Transverse colon (tissue), 4 donors: Measurements from ENCODE around the gene NDUFA9. TPM values are rescaled to one million over a fixed set of nuclear protein-coding genes. Genes with fewer than 3 reads are reported as not detected.

Experiments
- DNase-seq: peaks from one replicate; pipeline ENCODE4 v3.0.0-alpha.2; 2019
- H3K27ac ChIP-seq, 4 donors: fragments of 200-600 bp; sonication (generic); 2 replicates each; pipeline ENCODE4 v1.5.1; 2016 to 2018; ENCODE audit warnings: inconsistent platforms in 4 of 4
- H3K27me3 ChIP-seq: fragments of 200-600 bp; sonication (generic); 2 replicates; pipeline ENCODE4 v1.5.1; 2017; ENCODE audit warnings: inconsistent platforms
- H3K36me3 ChIP-seq, 4 donors: fragments of 200-600 bp; sonication (generic); 2 replicates each; pipeline ENCODE4 v1.5.1; 2017 to 2019; ENCODE audit warnings: inconsistent platforms in 4 of 4
- H3K4me1 ChIP-seq, 4 donors: fragments of 200-600 bp; sonication (generic); 2 replicates each; pipeline ENCODE4 v1.5.1; 2017 to 2020; ENCODE audit warnings: inconsistent platforms in 4 of 4
- H3K4me3 ChIP-seq, 4 donors: fragments of 200-600 bp; sonication (generic); 1 replicate in 1 of 4; 2 replicates in 3 of 4; pipeline versions ENCODE4 v1.5.1 to v1.6.1; 2017 to 2019; ENCODE audit warnings: inconsistent platforms in 4 of 4
- H3K9me3 ChIP-seq, 2 donors: fragments of 200-600 bp; sonication (generic); 2 replicates each; pipeline ENCODE4 v1.5.1; 2017 to 2019; ENCODE audit warnings: inconsistent platforms in 2 of 2
- EP300 ChIP-seq: sonication (generic); formaldehyde crosslinking; IDR thresholded peaks from one replicate; pipeline ENCODE4 v1.6.1; 2017; ENCODE audit warnings: antibody characterized with exemption, low read depth
- POLR2A ChIP-seq: fragments of 450-650 bp; IDR thresholded peaks from one replicate; pipeline ENCODE4 v1.6.1; 2016; ENCODE audit warnings: antibody characterized with exemption, mild to moderate bottlenecking, moderate library complexity
- POLR2AphosphoS5 ChIP-seq, 3 donors: sonication (generic); formaldehyde crosslinking; IDR thresholded peaks; one replicate each; pipeline ENCODE4 v1.6.1; 2016; ENCODE audit warnings: antibody characterized with exemption in 3 of 3
- WGBS, 2 donors: methylation state at CpG; one replicate each; pipeline ENCODE4 v1.1.5; 2018; ENCODE audit warnings: low coverage in 1 of 2; 5-methylcytosine and 5-hydroxymethylcytosine counted together
- in situ Hi-C, 4 donors: fragments of 200-750 bp; cut with MboI; loops; one replicate each; pipeline versions ENCODE4 v1.15.0 to v1.15.1; 2017; ENCODE audit warnings: low sequenced_read_pairs in 3 of 4, low pct_ligation_motif_present in 1 of 4, low pct_unique_long_range_greater_than_20kb in 1 of 4
- intact Hi-C: fragments of 100-400 bp; cut with DNase I; formaldehyde crosslinking; loops from one replicate; pipeline ENCODE4 v1.15.1; 2023; ENCODE audit warnings: low total_unique reads
- total RNA-seq, 4 donors: library from RNA; depleted of rRNA; stranded (reverse); fragments of >200 nt; gene quantifications; one replicate each; pipeline ENCODE4 v1.1.0, GENCODE V29; 2016
- TF ChIP-seq, protein P1 (sequence below), 5 experiments: fragments of 200-600 bp in 3 of 5; fragments of 450-650 bp in 2 of 5; sonication (generic) in 3 of 5; IDR thresholded peaks; 1 replicate in 2 of 5; 2 replicates in 3 of 5; pipeline ENCODE4 v1.5.1; 2016 to 2017; ENCODE audit warnings: antibody characterized with exemption in 5 of 5, inconsistent platforms in 3 of 5, mild to moderate bottlenecking in 2 of 5, moderate library complexity in 1 of 5

The NDUFA9 gene
- total RNA-seq, 4 donors from 2014 or later = 43.8 to 99.9 (median 61.2) TPM

DNA sequence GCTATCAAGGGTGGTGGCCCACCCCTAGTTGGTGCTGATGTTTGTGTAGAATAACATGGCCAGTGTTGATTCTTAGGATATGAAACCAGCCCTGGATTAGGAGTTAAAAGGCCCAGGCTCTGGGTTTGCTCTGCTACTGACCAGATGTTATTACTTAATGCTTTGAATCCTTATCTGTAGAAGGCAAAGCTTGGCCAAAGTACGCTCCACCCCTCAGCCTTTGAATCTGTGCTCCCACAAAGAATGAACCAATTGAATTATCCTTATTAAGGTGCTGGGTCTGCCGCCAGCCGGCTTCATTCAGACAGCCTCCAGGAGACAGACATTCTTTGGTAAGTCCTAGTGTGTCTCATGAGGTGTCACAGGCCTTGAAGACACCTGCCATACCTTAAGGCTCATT lies 41.9 kb upstream of the NDUFA9 start:
- no peak for DNase-seq
- H3K4me3 ChIP-seq = no peak overlapping the region
- no peak overlapping the region for H3K27ac ChIP-seq
- H3K9me3 ChIP-seq = no peaks in the 10 kb centered on the region
- intact Hi-C loops (no loop called here), in situ Hi-C loops (no loop called here)
- WGBS, 2 donors = 67% methylated on average over 3 of the region's 3 CpGs; no CpG with 5 or more reads in 1 of the 2 donors
- peaks cover 0 to 18% (median 2%) of the 10 kb centered on the region in 4 donors for H3K4me1 ChIP-seq
- H3K36me3 ChIP-seq = peaks cover 0 to 14% (median 6%) of the 10 kb centered on the region in 4 donors
- H3K27me3 ChIP-seq = peaks cover 2% of the 10 kb centered on the region
- no peak for TF ChIP-seq POLR2AphosphoS5 (IDR thresholded peaks at IDR 0.05)
- no peak for TF ChIP-seq EP300
- TF ChIP-seq, protein P1, sequence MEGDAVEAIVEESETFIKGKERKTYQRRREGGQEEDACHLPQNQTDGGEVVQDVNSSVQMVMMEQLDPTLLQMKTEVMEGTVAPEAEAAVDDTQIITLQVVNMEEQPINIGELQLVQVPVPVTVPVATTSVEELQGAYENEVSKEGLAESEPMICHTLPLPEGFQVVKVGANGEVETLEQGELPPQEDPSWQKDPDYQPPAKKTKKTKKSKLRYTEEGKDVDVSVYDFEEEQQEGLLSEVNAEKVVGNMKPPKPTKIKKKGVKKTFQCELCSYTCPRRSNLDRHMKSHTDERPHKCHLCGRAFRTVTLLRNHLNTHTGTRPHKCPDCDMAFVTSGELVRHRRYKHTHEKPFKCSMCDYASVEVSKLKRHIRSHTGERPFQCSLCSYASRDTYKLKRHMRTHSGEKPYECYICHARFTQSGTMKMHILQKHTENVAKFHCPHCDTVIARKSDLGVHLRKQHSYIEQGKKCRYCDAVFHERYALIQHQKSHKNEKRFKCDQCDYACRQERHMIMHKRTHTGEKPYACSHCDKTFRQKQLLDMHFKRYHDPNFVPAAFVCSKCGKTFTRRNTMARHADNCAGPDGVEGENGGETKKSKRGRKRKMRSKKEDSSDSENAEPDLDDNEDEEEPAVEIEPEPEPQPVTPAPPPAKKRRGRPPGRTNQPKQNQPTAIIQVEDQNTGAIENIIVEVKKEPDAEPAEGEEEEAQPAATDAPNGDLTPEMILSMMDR (IDR thresholded peaks at IDR 0.05) = no peak
- no peak for TF ChIP-seq POLR2A

DNA sequence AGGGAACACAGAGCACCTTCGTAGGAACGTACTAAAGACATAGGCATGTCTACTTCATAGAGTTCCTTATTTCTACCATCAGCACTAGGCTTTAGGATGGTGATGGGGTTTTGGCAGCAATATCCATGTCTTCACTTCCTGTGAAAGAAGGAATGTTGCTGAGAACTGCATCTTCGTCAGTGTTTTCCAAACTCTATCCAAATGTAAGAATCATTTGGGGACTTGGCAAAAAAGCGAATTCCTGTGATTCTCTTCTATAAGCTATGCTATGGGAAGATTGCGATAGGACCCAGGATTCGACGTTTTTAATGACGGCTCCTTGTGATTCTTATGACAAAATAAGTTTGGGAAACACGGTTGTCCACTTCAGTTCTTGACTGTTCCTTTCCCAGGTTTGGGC lies 39.8 kb upstream of the NDUFA9 start:
- TF ChIP-seq, protein P1 (IDR thresholded peaks at IDR 0.05) = no peak
- TF ChIP-seq POLR2AphosphoS5 (IDR thresholded peaks at IDR 0.05) (no peak), POLR2A (no peak)
- WGBS, 2 donors = 92 to 95% methylated on average over 4 to 9 of the region's 9 CpGs
- in situ Hi-C loops (no loop called here), intact Hi-C loops (no loop called here)
- Histone ChIP-seq H3K27ac (no peak overlapping the region), H3K9me3 (no peaks in the 10 kb centered on the region), H3K27me3 (no peaks in the 10 kb centered on the region), H3K4me1 (peaks cover 0 to 18% (median 2%) of the 10 kb centered on the region in 4 donors), H3K36me3 (peaks cover 0 to 31% (median 15%) of the 10 kb centered on the region in 4 donors), H3K4me3 (no peak overlapping the region)
- no peak for DNase-seq

DNA sequence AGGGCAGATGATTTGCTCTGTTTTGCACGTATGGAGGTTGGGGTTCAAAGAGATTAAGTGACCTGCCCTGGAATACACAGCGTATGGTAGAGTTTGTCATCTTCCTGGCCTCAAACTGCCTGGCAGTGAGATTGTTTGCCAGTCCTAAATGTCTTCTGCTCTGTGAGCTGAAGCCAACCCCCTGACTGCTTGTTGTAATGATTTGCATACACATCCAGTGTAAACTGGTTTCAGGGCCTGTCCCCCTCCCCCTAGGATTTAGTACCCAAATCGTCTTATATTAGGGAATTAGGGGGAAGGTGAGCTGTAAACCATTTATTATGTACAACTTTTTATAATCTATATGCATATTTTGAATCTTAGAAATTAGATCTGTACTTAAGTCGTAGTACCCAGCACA lies 38.4 kb upstream of the NDUFA9 start:
- Histone ChIP-seq H3K27ac (no peak overlapping the region), H3K4me3 (no peak overlapping the region), H3K9me3 (no peaks in the 10 kb centered on the region), H3K4me1 (peaks cover 0 to 15% (median 2%) of the 10 kb centered on the region in 4 donors), H3K36me3 (peaks cover 0 to 38% (median 16%) of the 10 kb centered on the region in 4 donors), H3K27me3 (no peaks in the 10 kb centered on the region)
- WGBS, 2 donors = 80 to 88% methylated on average over 3 to 4 of the region's 4 CpGs
- TF ChIP-seq EP300 (no peak), POLR2AphosphoS5 (IDR thresholded peaks at IDR 0.05) (no peak), POLR2A (no peak)
- DNase-seq = no peak
- in situ Hi-C loops = no loop called here
- intact Hi-C loops = no loop called here

DNA sequence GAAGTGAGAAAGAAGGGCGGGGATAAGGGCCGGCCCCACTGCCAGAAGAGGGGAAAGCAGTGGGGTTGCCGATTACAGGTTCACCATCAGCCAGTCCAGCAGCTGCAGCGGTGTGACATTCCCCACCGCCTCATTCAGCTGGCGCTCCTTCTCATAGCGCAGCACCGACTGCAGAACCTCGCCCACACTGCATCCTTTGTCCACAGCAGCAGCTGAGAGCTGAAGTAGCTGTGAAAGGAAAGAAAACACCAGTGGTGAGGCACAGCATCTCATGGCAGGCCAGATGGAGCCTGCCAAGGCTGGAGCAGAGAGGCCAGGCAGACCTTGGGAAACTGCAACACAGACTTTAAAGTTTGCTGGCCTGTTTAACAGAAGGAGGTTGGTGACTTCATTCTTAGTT lies 33.2 kb upstream of the NDUFA9 start:
- in situ Hi-C loops (no loop called here), intact Hi-C loops (no loop called here)
- Histone ChIP-seq H3K27me3 (no peaks in the 10 kb centered on the region), H3K4me1 (no peaks in the 10 kb centered on the region), H3K9me3 (no peaks in the 10 kb centered on the region), H3K36me3 (peaks cover 0 to 33% (median 13%) of the 10 kb centered on the region in 4 donors), H3K4me3 (no peak overlapping the region), H3K27ac (no peak overlapping the region)
- DNase-seq = no peak
- TF ChIP-seq POLR2AphosphoS5 (IDR thresholded peaks at IDR 0.05) = no peak
- TF ChIP-seq EP300 = no peak
- no peak for TF ChIP-seq POLR2A
- WGBS, 2 donors = 80 to 90% methylated on average over 1 to 9 of the region's 9 CpGs

DNA sequence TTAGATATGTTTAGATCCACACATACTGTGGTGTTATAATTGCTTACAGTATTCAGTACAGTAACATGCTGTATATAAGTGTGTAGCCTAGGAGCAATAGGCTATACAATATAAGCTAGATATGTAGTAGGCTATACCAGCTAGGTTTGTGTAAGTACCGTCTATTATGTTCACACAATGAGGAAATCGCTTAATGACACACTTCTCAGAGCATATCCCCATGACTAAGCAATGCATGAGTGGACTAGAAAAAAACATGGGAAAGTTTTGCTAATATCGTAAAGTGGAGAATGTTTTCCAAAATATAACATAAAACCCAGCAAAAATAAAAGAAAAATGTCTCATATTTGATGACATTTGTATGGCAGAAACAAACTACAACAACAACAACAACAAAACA lies 27.4 kb upstream of the NDUFA9 start:
- in situ Hi-C loops (no loop called here), intact Hi-C loops (no loop called here)
- Histone ChIP-seq H3K27ac (no peak overlapping the region), H3K4me3 (no peak overlapping the region), H3K36me3 (no peaks in the 10 kb centered on the region), H3K27me3 (no peaks in the 10 kb centered on the region), H3K9me3 (no peaks in the 10 kb centered on the region), H3K4me1 (no peaks in the 10 kb centered on the region)
- WGBS, 2 donors = 89 to 92% methylated on average over 3 of the region's 3 CpGs
- no peak for DNase-seq
- TF ChIP-seq, protein P1 (IDR thresholded peaks at IDR 0.05) = no peak
